CD14-positive monocyte (primary cell): ENCODE results near the gene FITM2. TPM values are rescaled to one million over a fixed set of nuclear protein-coding genes. Genes with fewer than 3 reads are reported as not detected.
"Not testable (repeated sequence)": the region's sequence is repeated elsewhere in the genome, so short reads cannot be mapped to it uniquely, and the experiment has no call there.

Experiments
- DNase-seq, 3 donors: peaks; one replicate each; pipeline ENCODE4 v3.0.0-alpha.2; 2011 to 2022
- H2AFZ ChIP-seq: 2 replicates; pipeline ENCODE4 v1.6.0; 2012; ENCODE audit warnings: mild to moderate bottlenecking, low read depth, low read length, inconsistent platforms; ENCODE audit not compliant: insufficient read depth, poor library complexity, severe bottlenecking
- H3K27ac ChIP-seq, 2 donors: 1 replicate in 1 of 2; 2 replicates in 1 of 2; pipeline ENCODE4 v1.5.1; 2012 to 2013; ENCODE audit warnings: low read length in 2 of 2, control low read depth in 1 of 2, inconsistent platforms in 1 of 2, low read depth in 1 of 2, mild to moderate bottlenecking in 1 of 2
- H3K27me3 ChIP-seq, 2 donors: one replicate each; pipeline versions ENCODE4 v1.6.0 to v1.6.1; 2011 to 2013; ENCODE audit warnings: low read length in 2 of 2; ENCODE audit not compliant: control insufficient read depth in 2 of 2, insufficient read depth in 2 of 2
- H3K36me3 ChIP-seq, 2 donors: replicated peaks in 1 of 2; 1 replicate in 1 of 2; 2 replicates in 1 of 2; pipeline versions ENCODE4 v1.5.1 to v1.6.1; 2012 to 2013; ENCODE audit warnings: low read length in 2 of 2, control low read depth in 1 of 2, inconsistent platforms in 1 of 2, mild to moderate bottlenecking in 1 of 2; ENCODE audit not compliant: insufficient read depth in 2 of 2, control insufficient read depth in 1 of 2
- H3K4me1 ChIP-seq, 2 donors: 1 replicate in 1 of 2; 2 replicates in 1 of 2; pipeline versions ENCODE4 v1.5.1 to v1.6.1; 2012 to 2013; ENCODE audit warnings: low read length in 2 of 2, control low read depth in 1 of 2, inconsistent platforms in 1 of 2, mild to moderate bottlenecking in 1 of 2, moderate library complexity in 1 of 2; ENCODE audit not compliant: insufficient read depth in 2 of 2, control insufficient read depth in 1 of 2
- H3K4me2 ChIP-seq: replicated peaks from 2 replicates; pipeline ENCODE3; 2012; ENCODE audit warnings: low read length, moderate library complexity, mild to moderate bottlenecking; ENCODE audit not compliant: poor library complexity, severe bottlenecking; ENCODE audit errors: extremely low read depth
- H3K4me3 ChIP-seq, 3 experiments: fragments of 200-600 bp in 1 of 3; sonication (generic) in 1 of 3; replicated peaks in 1 of 3; 1 replicate in 2 of 3; 2 replicates in 1 of 3; pipeline ENCODE4 v1.5.1; 2011 to 2013; ENCODE audit warnings: low read length in 3 of 3, mild to moderate bottlenecking in 3 of 3, control low read depth in 2 of 3, low read depth in 2 of 3, inconsistent platforms in 1 of 3, moderate library complexity in 1 of 3
- H3K79me2 ChIP-seq: 2 replicates; pipeline ENCODE4 v1.6.0; 2012; ENCODE audit warnings: mild to moderate bottlenecking, control low read depth, inconsistent platforms, low read length, moderate library complexity; ENCODE audit not compliant: insufficient read depth
- H3K9ac ChIP-seq: 2 replicates; pipeline ENCODE4 v1.6.0; 2017; ENCODE audit warnings: low read length, mild to moderate bottlenecking; ENCODE audit not compliant: insufficient read depth, poor library complexity, severe bottlenecking
- H3K9me3 ChIP-seq, 2 donors: replicated peaks in 1 of 2; 1 replicate in 1 of 2; 2 replicates in 1 of 2; pipeline versions ENCODE4 v1.5.1 to v1.6.1; 2012 to 2013; ENCODE audit warnings: low read length in 2 of 2, control low read depth in 1 of 2; ENCODE audit not compliant: control insufficient read depth in 1 of 2, insufficient read depth in 1 of 2
- H4K20me1 ChIP-seq: 2 replicates; pipeline ENCODE4 v1.6.0; 2012; ENCODE audit warnings: mild to moderate bottlenecking, low read length, control low read depth, moderate library complexity; ENCODE audit not compliant: insufficient read depth
- H3K27ac Mint-ChIP-seq, 7 donors: one replicate each; pipeline ENCODE4 v1.8.0; 2020; ENCODE audit warnings: mild to moderate bottlenecking in 7 of 7, mixed read lengths in 7 of 7, moderate library complexity in 6 of 7, inconsistent platforms in 2 of 7
- H3K27me3 Mint-ChIP-seq, 3 donors: one replicate each; pipeline ENCODE4 v1.8.0; 2021 to 2022; ENCODE audit warnings: low read depth in 3 of 3, mild to moderate bottlenecking in 3 of 3, mixed read lengths in 3 of 3, moderate library complexity in 3 of 3, inconsistent platforms in 1 of 3
- H3K36me3 Mint-ChIP-seq, 2 donors: one replicate each; pipeline ENCODE4 v1.8.0; 2020; ENCODE audit warnings: mixed read lengths in 2 of 2, inconsistent platforms in 1 of 2, mild to moderate bottlenecking in 1 of 2
- H3K4me1 Mint-ChIP-seq: one replicate; pipeline ENCODE4 v1.8.0; 2020; ENCODE audit warnings: mild to moderate bottlenecking, mixed read lengths
- H3K4me3 Mint-ChIP-seq, 2 donors: one replicate each; pipeline ENCODE4 v1.8.0; 2020; ENCODE audit warnings: mild to moderate bottlenecking in 2 of 2, mixed read lengths in 2 of 2, moderate library complexity in 1 of 2
- H3K9me3 Mint-ChIP-seq, 7 donors: one replicate each; pipeline ENCODE4 v1.8.0; 2020 to 2022; ENCODE audit warnings: mixed read lengths in 7 of 7, mild to moderate bottlenecking in 6 of 7, moderate library complexity in 6 of 7, inconsistent platforms in 2 of 7
- CTCF ChIP-seq: fragments of 200-600 bp; IDR thresholded peaks from one replicate; pipeline ENCODE4 v1.8.0; 2022; ENCODE audit warnings: antibody characterized with exemption, mild to moderate bottlenecking
- WGBS: methylation state at CpG from one replicate; pipeline ENCODE4 v1.1.5; 2013; ENCODE audit warnings: missing lambda C conversion rate; ENCODE audit not compliant: insufficient coverage; 5-methylcytosine and 5-hydroxymethylcytosine counted together
- intact Hi-C, 2 donors: fragments of 100-400 bp; cut with micrococcal nuclease; formaldehyde crosslinking; loops; one replicate each; pipeline versions ENCODE4 v1.15.0 to v1.15.1; 2023
- polyA plus RNA-seq, 3 donors: library from polyadenylated mRNA; depleted of rRNA in 1 of 3; unstranded in 2 of 3; stranded (reverse) in 1 of 3; fragments of 300-500 nt in 2 of 3; fragments of >200 nt in 1 of 3; fragmentation: Illumina TruSeq in 2 of 3; gene quantifications; 1 replicate in 2 of 3; 2 replicates in 1 of 3; pipeline ENCODE4 v1.2.3, GENCODE V29; 2012 to 2021

Gene FITM2
- polyA plus RNA-seq, 3 donors: 0.32 to 2.2 (median 0.69) TPM

DNA sequence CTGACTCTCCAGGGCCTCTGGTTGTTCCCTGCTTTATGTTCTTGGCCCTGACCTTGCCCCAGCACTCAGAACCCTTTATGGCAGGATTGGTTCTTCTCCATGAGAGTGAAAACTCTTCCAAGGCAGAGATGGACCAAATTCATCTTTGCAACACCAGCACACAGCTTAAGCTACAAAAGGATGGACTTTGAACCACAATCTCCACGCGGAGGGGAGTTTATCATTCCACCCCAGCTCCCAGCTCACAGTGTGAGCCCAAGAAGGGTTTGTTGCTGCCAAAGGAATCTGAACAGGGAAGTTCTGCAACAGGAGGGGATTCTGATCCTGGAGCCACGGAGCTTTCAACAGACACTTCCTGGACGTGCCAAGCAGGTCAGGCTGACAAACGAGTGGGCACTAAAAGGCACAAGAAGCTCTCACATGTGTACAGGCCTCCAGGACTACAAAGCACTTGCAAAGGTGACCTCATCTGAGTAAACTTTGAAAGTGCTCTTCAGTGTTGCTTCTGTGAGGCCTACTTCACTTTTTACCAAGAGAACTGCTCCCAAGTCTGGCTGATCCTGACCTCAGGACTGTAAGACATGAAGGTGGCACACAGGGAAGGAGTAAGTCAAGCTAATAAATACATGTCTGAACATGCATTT lies 8.9 kb downstream of the FITM2 start:
- no peak for DNase-seq
- Mint-ChIP-seq H3K9me3 (peaks cover 0 to 3% (median 0%) of the 10 kb centered on the region in 7 donors), H3K4me1 (no peaks in the 10 kb centered on the region), H3K27me3 (peaks cover 0 to 3% (median 2%) of the 10 kb centered on the region in 3 donors), H3K27ac (no peak overlapping the region), H3K36me3 (peaks cover 3 to 9% of the 10 kb centered on the region in 2 donors), H3K4me3 (no peak overlapping the region)
- Histone ChIP-seq H3K9ac (no peak overlapping the region), H2AFZ (no peak overlapping the region), H3K79me2 (no peaks in the 10 kb centered on the region), H3K4me1 (no peaks in the 10 kb centered on the region), H3K4me2 (no peak overlapping the region), H3K27ac (no peak overlapping the region), H3K27me3 (no peaks in the 10 kb centered on the region), H3K36me3 (no peaks in the 10 kb centered on the region), H3K9me3 (no peaks in the 10 kb centered on the region), H3K4me3 (no peak overlapping the region), H4K20me1 (no peaks in the 10 kb centered on the region)
- no peak for TF ChIP-seq CTCF
- 87% methylated on average over 5 of the region's 5 CpGs for WGBS
- intact Hi-C loops: loop anchor here in 1 of 2 donors (10.0 kb wide), 1 partner anchor 837 kb away; no protein-coding TSS in a partner anchor

GRCh38 chr20:44301285-44301684 lies 9.7 kb downstream of the FITM2 start:
- H3K27me3 ChIP-seq: no peaks in the 10 kb centered on the region
- no peak overlapping the region for H3K4me3 ChIP-seq
- Mint-ChIP-seq H3K4me1 (no peaks in the 10 kb centered on the region), H3K27ac (no peak overlapping the region), H3K9me3 (peaks cover 0 to 3% (median 0%) of the 10 kb centered on the region in 7 donors), H3K4me3 (no peak overlapping the region), H3K27me3 (peaks cover 0 to 3% (median 2%) of the 10 kb centered on the region in 3 donors), H3K36me3 (peaks cover 0 to 2% of the 10 kb centered on the region in 2 donors)
- intact Hi-C loops: loop anchor here in 1 of 2 donors (10.0 kb wide), 1 partner anchor 836 kb away; no protein-coding TSS in a partner anchor
- H3K9ac ChIP-seq: no peak overlapping the region
- no peaks in the 10 kb centered on the region for H3K9me3 ChIP-seq
- H4K20me1 ChIP-seq: no peaks in the 10 kb centered on the region
- no peaks in the 10 kb centered on the region for H3K79me2 ChIP-seq
- H2AFZ ChIP-seq: no peak overlapping the region
- DNase-seq: no peak
- no peaks in the 10 kb centered on the region for H3K4me1 ChIP-seq
- H3K27ac ChIP-seq: no peak overlapping the region
- no peak overlapping the region for H3K4me2 ChIP-seq
- no peak for TF ChIP-seq CTCF
- no peaks in the 10 kb centered on the region for H3K36me3 ChIP-seq

DNA sequence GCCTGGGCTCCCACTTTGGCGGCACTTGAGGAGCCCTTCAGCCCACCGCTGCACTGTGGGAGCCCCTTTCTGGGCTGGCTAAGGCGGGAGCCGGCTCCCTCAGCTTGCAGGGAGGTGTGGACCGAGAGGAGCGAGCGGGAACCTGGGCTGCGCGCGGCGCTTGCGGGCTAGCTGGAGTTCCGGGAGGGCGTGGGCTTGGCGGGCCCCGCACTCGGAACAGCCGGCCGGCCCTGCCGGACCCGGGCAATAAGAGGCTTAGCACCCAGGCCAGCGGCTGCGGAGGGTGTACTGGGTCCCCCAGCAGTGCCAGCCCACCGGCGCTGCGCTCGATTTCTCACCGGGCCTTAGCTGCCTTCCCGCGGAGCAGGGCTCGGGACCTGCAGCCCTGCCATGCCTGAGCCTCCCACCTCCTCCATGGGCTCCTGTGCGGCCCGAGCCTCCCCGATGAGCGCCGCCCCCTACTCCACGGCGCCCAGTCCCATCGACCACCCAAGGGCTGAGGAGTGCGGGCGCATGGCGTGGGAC lies 11.9 kb downstream of the FITM2 start:
- H3K9me3 ChIP-seq, H3K27ac ChIP-seq, H3K36me3 Mint-ChIP-seq, H3K9ac ChIP-seq, H3K9me3 Mint-ChIP-seq, H3K79me2 ChIP-seq, H3K4me1 ChIP-seq, DNase-seq, H3K4me1 Mint-ChIP-seq, H3K4me2 ChIP-seq, H3K27ac Mint-ChIP-seq, H3K27me3 Mint-ChIP-seq, intact Hi-C loops, H3K36me3 ChIP-seq, H3K4me3 ChIP-seq, H3K27me3 ChIP-seq, H4K20me1 ChIP-seq, H3K4me3 Mint-ChIP-seq, H2AFZ ChIP-seq: not testable (repeated sequence)
- 96% methylated on average over 19 of the region's 42 CpGs for WGBS
